Osteoblast (primary cell): ENCODE measurements around the gene FECH. TPM values are rescaled to one million over a fixed set of nuclear protein-coding genes. Genes with fewer than 3 reads are reported as not detected.

ENCODE experiments used
- DNase-seq: peaks from one replicate; pipeline ENCODE4 v3.0.0; 2011; ENCODE audit warnings: low spot score, mixed read lengths; ENCODE audit not compliant: insufficient read length; ENCODE audit errors: missing footprints
- H2AFZ ChIP-seq: 2 replicates; pipeline ENCODE4 v1.6.0; 2011; ENCODE audit warnings: mild to moderate bottlenecking, low read length
- H3K27ac ChIP-seq: 2 replicates; pipeline ENCODE4 v1.5.1; 2011; ENCODE audit warnings: mild to moderate bottlenecking, low read depth, low read length, moderate library complexity
- H3K27me3 ChIP-seq: 2 replicates; pipeline ENCODE4 v1.6.0; 2012; ENCODE audit warnings: mild to moderate bottlenecking, control low read depth, inconsistent platforms, low read length, moderate library complexity; ENCODE audit not compliant: insufficient read depth
- H3K36me3 ChIP-seq: 2 replicates; pipeline ENCODE4 v1.5.1; 2011; ENCODE audit warnings: mild to moderate bottlenecking, low read length, control low read depth, moderate library complexity; ENCODE audit not compliant: insufficient read depth
- H3K4me1 ChIP-seq: 2 replicates; pipeline ENCODE4 v1.5.1; 2011; ENCODE audit warnings: mild to moderate bottlenecking, low read length, control low read depth, moderate library complexity; ENCODE audit not compliant: insufficient read depth
- H3K4me2 ChIP-seq: 2 replicates; pipeline ENCODE4 v1.6.0; 2011; ENCODE audit warnings: mild to moderate bottlenecking, low read length; ENCODE audit not compliant: insufficient read depth
- H3K4me3 ChIP-seq: fragments of 200-600 bp; sonication (generic); 3 replicates; pipeline ENCODE4 v1.5.1; 2012; ENCODE audit warnings: mild to moderate bottlenecking, low read length, inconsistent platforms; ENCODE audit not compliant: insufficient read depth
- H3K79me2 ChIP-seq: 2 replicates; pipeline ENCODE4 v1.6.0; 2012; ENCODE audit warnings: mild to moderate bottlenecking, low read length, control low read depth, inconsistent platforms; ENCODE audit not compliant: insufficient read depth
- H3K9me3 ChIP-seq: 2 replicates; pipeline ENCODE4 v1.5.1; 2011; ENCODE audit warnings: low read depth, low read length, control low read depth
- H4K20me1 ChIP-seq: 2 replicates; pipeline ENCODE4 v1.6.0; 2012; ENCODE audit warnings: mild to moderate bottlenecking, low read length, control low read depth; ENCODE audit not compliant: insufficient read depth
- CTCF ChIP-seq: IDR thresholded peaks from 2 replicates; pipeline ENCODE4 v1.5.1; 2011; ENCODE audit warnings: mild to moderate bottlenecking, low read depth, low read length, moderate library complexity; ENCODE audit errors: extremely low read depth
- total RNA-seq: library from RNA; depleted of rRNA; stranded (reverse); fragments of >200 nt; gene quantifications from 2 replicates; pipeline ENCODE4 v1.2.3, GENCODE V29; 2012

FECH gene
- total RNA-seq, 1 donor: 32.2 TPM

GRCh38 chr18:57583297-57583835 is 3.1 kb downstream of the FECH start:
- peaks cover 4% of the 10 kb centered on the region for H4K20me1 ChIP-seq
- H3K27ac ChIP-seq: no peak overlapping the region
- no peak for DNase-seq
- no peak overlapping the region for H2AFZ ChIP-seq
- peaks cover 9% of the 10 kb centered on the region for H3K79me2 ChIP-seq
- H3K4me3 ChIP-seq: no peak overlapping the region
- H3K4me2 ChIP-seq: no peak overlapping the region
- no peaks in the 10 kb centered on the region for H3K27me3 ChIP-seq
- H3K9me3 ChIP-seq: no peaks in the 10 kb centered on the region
- H3K4me1 ChIP-seq: peaks cover 10% of the 10 kb centered on the region
- H3K36me3 ChIP-seq: peaks cover 18% of the 10 kb centered on the region
- TF ChIP-seq CTCF: no peak

- Histone ChIP-seq H3K9me3 (no peaks in the 10 kb centered on the region), H3K36me3 (peaks cover 26% of the 10 kb centered on the region), H3K4me1 (peaks cover 10% of the 10 kb centered on the region), H3K4me2 (no peak overlapping the region), H3K79me2 (peaks cover 9% of the 10 kb centered on the region), H3K27me3 (no peaks in the 10 kb centered on the region), H3K27ac (no peak overlapping the region), H2AFZ (no peak overlapping the region), H3K4me3 (no peak overlapping the region), H4K20me1 (peaks cover 4% of the 10 kb centered on the region)
- TF ChIP-seq CTCF: no peak
- no peak for DNase-seq
Measured at GRCh38 chr18:57581301-57581934, 5.1 kb downstream of the FECH start.

- Histone ChIP-seq H2AFZ (no peak overlapping the region), H4K20me1 (peaks cover 4% of the 10 kb centered on the region), H3K4me1 (peaks cover under 1% of the 10 kb centered on the region), H3K27ac (no peak overlapping the region), H3K27me3 (no peaks in the 10 kb centered on the region), H3K9me3 (no peaks in the 10 kb centered on the region), H3K4me2 (no peak overlapping the region), H3K4me3 (no peak overlapping the region), H3K36me3 (peaks cover 33% of the 10 kb centered on the region), H3K79me2 (no peaks in the 10 kb centered on the region)
- no peak for DNase-seq
- TF ChIP-seq CTCF: no peak
Measured at GRCh38 chr18:57579934-57580333, 6.6 kb downstream of the FECH start.

GRCh38 chr18:57576316-57576715 is 10.2 kb downstream of the FECH start:
- H3K27ac ChIP-seq: no peak overlapping the region
- H3K4me2 ChIP-seq: no peak overlapping the region
- no peaks in the 10 kb centered on the region for H3K9me3 ChIP-seq
- no peaks in the 10 kb centered on the region for H3K4me1 ChIP-seq
- peaks cover 37% of the 10 kb centered on the region for H3K36me3 ChIP-seq
- H3K4me3 ChIP-seq: no peak overlapping the region
- no peak for DNase-seq
- no peak overlapping the region for H2AFZ ChIP-seq
- TF ChIP-seq CTCF: no peak
- no peaks in the 10 kb centered on the region for H3K79me2 ChIP-seq
- no peaks in the 10 kb centered on the region for H3K27me3 ChIP-seq
- peaks cover 1% of the 10 kb centered on the region for H4K20me1 ChIP-seq
